ENCODE measurements around the gene MAX. TPM values are rescaled to one million over a fixed set of nuclear protein-coding genes. Genes with fewer than 3 reads are reported as not detected.

MAX gene
- total and polyA plus RNA-seq, 2 donors from 2014 or later: 48.9 to 89.4 TPM

DNA sequence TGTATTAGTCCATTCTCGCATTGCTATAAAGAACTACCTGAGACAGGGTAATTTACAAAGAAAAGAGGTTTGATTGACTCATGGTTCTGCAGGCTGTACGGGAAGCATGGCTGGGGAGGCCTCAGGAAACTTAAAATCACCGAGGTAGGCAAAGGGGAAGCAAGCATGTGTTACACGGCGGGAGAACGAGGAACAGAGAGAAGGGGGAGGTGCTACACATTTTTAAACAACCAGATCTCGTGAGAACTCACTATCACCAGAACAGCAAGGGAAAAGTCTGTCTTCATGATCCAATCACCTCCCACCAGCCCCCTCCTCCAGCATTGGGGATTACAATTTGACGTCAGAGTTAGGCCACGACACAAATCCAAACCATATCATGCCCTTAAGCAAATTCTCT lies 13.3 kb upstream of the MAX start:
- Histone ChIP-seq H3K4me1 (ENCODE audit: control insufficient read depth in 2 of 3, insufficient read depth in 2 of 3, low read depth in 1 of 3, low read length in 3 of 3) (no peaks in the 10 kb centered on the region), H3K4me3 (ENCODE audit: low read length in 3 of 3) (no peak overlapping the region), H3K27ac (ENCODE audit: low read depth in 2 of 2, low read length in 2 of 2) (no peak overlapping the region), H3K36me3 (ENCODE audit: control insufficient read depth in 2 of 3, insufficient read depth in 3 of 3, low read length in 3 of 3) (no peaks in the 10 kb centered on the region), H3K27me3 (ENCODE audit: control insufficient read depth, insufficient read depth, low read length) (no peaks in the 10 kb centered on the region), H3K9ac (ENCODE audit: low read length in 3 of 3) (no peak overlapping the region), H3K9me3 (ENCODE audit: control insufficient read depth in 2 of 3, insufficient read depth in 1 of 3, low read length in 3 of 3) (no peaks in the 10 kb centered on the region)
- TF ChIP-seq, protein P1, sequence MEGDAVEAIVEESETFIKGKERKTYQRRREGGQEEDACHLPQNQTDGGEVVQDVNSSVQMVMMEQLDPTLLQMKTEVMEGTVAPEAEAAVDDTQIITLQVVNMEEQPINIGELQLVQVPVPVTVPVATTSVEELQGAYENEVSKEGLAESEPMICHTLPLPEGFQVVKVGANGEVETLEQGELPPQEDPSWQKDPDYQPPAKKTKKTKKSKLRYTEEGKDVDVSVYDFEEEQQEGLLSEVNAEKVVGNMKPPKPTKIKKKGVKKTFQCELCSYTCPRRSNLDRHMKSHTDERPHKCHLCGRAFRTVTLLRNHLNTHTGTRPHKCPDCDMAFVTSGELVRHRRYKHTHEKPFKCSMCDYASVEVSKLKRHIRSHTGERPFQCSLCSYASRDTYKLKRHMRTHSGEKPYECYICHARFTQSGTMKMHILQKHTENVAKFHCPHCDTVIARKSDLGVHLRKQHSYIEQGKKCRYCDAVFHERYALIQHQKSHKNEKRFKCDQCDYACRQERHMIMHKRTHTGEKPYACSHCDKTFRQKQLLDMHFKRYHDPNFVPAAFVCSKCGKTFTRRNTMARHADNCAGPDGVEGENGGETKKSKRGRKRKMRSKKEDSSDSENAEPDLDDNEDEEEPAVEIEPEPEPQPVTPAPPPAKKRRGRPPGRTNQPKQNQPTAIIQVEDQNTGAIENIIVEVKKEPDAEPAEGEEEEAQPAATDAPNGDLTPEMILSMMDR (IDR thresholded peaks at IDR 0.05; ENCODE audit: borderline replicate concordance, extremely low read depth, insufficient read depth): no peak
- intact Hi-C loops (cut with DNase I): no loop called here
- no peak for FAIRE-seq
- DNase-seq: no peak

DNA sequence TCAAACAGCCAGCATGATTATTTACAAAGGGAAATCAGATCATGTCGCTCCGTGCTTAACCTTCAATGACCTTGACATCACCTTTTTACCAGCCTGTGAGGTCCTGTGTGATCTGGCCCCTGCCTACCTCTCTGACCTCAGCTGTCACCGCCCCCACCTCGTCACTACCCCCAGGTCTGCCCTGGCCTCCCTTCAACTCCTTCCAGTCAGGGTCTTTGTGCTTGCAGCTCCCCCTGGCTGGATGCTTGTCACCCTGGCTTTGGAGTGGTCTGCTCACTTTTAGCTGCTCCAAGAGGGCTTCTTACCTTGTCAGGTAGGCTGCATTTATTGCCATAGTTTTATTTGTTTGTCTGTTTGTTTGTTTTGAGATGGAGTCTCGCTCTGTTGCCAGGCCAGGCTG lies 8.2 kb upstream of the MAX start:
- no peak overlapping the region for H3K9ac ChIP-seq (ENCODE audit: low read length in 3 of 3)
- H3K36me3 ChIP-seq (ENCODE audit: control insufficient read depth in 2 of 3, insufficient read depth in 3 of 3, low read length in 3 of 3): no peaks in the 10 kb centered on the region
- H3K4me3 ChIP-seq (ENCODE audit: low read length in 3 of 3): no peak overlapping the region
- TF ChIP-seq, protein P1 (IDR thresholded peaks at IDR 0.05; ENCODE audit: borderline replicate concordance, extremely low read depth, insufficient read depth): no peak
- FAIRE-seq: no peak
- DNase-seq: no peak
- no peak overlapping the region for H3K27ac ChIP-seq (ENCODE audit: low read depth in 2 of 2, low read length in 2 of 2)
- H3K4me1 ChIP-seq (ENCODE audit: control insufficient read depth in 2 of 3, insufficient read depth in 2 of 3, low read depth in 1 of 3, low read length in 3 of 3): no peaks in the 10 kb centered on the region
- H3K27me3 ChIP-seq (ENCODE audit: control insufficient read depth, insufficient read depth, low read length): no peaks in the 10 kb centered on the region
- intact Hi-C loops (cut with DNase I): no loop called here
- no peaks in the 10 kb centered on the region for H3K9me3 ChIP-seq (ENCODE audit: control insufficient read depth in 2 of 3, insufficient read depth in 1 of 3, low read length in 3 of 3)

- Histone ChIP-seq H3K36me3 (ENCODE audit: control insufficient read depth in 2 of 3, insufficient read depth in 3 of 3, low read length in 3 of 3) (no peaks in the 10 kb centered on the region), H3K27ac (ENCODE audit: low read depth in 2 of 2, low read length in 2 of 2) (no peak overlapping the region), H3K9me3 (ENCODE audit: control insufficient read depth in 2 of 3, insufficient read depth in 1 of 3, low read length in 3 of 3) (no peaks in the 10 kb centered on the region), H3K4me3 (ENCODE audit: low read length in 3 of 3) (no peak overlapping the region), H3K27me3 (ENCODE audit: control insufficient read depth, insufficient read depth, low read length) (no peaks in the 10 kb centered on the region), H3K4me1 (ENCODE audit: control insufficient read depth in 2 of 3, insufficient read depth in 2 of 3, low read depth in 1 of 3, low read length in 3 of 3) (no peaks in the 10 kb centered on the region), H3K9ac (ENCODE audit: low read length in 3 of 3) (no peak overlapping the region)
- intact Hi-C loops (cut with DNase I): no loop called here
- no peak for FAIRE-seq
- DNase-seq: no peak
- TF ChIP-seq, protein P1 (IDR thresholded peaks at IDR 0.05; ENCODE audit: borderline replicate concordance, extremely low read depth, insufficient read depth): no peak
These were observed 7.0 kb upstream of the MAX start for GRCh38 chr14:65109357-65109756.

- Histone ChIP-seq H3K9me3 (ENCODE audit: control insufficient read depth in 2 of 3, insufficient read depth in 1 of 3, low read length in 3 of 3) (no peaks in the 10 kb centered on the region), H3K4me1 (ENCODE audit: control insufficient read depth in 2 of 3, insufficient read depth in 2 of 3, low read depth in 1 of 3, low read length in 3 of 3) (no peaks in the 10 kb centered on the region), H3K9ac (ENCODE audit: low read length in 3 of 3) (no peak overlapping the region), H3K4me3 (ENCODE audit: low read length in 3 of 3) (no peak overlapping the region), H3K27ac (ENCODE audit: low read depth in 2 of 2, low read length in 2 of 2) (no peak overlapping the region), H3K36me3 (ENCODE audit: control insufficient read depth in 2 of 3, insufficient read depth in 3 of 3, low read length in 3 of 3) (no peaks in the 10 kb centered on the region), H3K27me3 (ENCODE audit: control insufficient read depth, insufficient read depth, low read length) (peaks cover 4% of the 10 kb centered on the region)
- no peak for FAIRE-seq
- no peak for DNase-seq
- intact Hi-C loops (cut with DNase I): no loop called here
- TF ChIP-seq, protein P1 (IDR thresholded peaks at IDR 0.05; ENCODE audit: borderline replicate concordance, extremely low read depth, insufficient read depth): no peak
These were observed 4.9 kb upstream of the MAX start for GRCh38 chr14:65107200-65107599.

Measured in kidney (tissue), 14 donors.